PC-9 (cell line): ENCODE data around the gene CUX1.

Experiments
- EZH2 ChIP-seq: fragments of 200-600 bp; sonication (generic); IDR thresholded peaks from 2 replicates; pipeline ENCODE4 v1.8.0; 2017; ENCODE audit warnings: antibody characterized with exemption, low read depth
- TF ChIP-seq, protein P1 (sequence below): fragments of 200-600 bp; sonication (generic); conservative IDR thresholded peaks from 2 replicates; pipeline ENCODE4 v1.6.1; 2017; ENCODE audit warnings: mixed run types, antibody characterized with exemption, mild to moderate bottlenecking, moderate library complexity

- TF ChIP-seq, protein P1, sequence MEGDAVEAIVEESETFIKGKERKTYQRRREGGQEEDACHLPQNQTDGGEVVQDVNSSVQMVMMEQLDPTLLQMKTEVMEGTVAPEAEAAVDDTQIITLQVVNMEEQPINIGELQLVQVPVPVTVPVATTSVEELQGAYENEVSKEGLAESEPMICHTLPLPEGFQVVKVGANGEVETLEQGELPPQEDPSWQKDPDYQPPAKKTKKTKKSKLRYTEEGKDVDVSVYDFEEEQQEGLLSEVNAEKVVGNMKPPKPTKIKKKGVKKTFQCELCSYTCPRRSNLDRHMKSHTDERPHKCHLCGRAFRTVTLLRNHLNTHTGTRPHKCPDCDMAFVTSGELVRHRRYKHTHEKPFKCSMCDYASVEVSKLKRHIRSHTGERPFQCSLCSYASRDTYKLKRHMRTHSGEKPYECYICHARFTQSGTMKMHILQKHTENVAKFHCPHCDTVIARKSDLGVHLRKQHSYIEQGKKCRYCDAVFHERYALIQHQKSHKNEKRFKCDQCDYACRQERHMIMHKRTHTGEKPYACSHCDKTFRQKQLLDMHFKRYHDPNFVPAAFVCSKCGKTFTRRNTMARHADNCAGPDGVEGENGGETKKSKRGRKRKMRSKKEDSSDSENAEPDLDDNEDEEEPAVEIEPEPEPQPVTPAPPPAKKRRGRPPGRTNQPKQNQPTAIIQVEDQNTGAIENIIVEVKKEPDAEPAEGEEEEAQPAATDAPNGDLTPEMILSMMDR: no peak
- no peak for TF ChIP-seq EZH2
Measured at GRCh38 chr7:101815826-101816594, 1.4 kb upstream of the CUX1 start.
